GM21515 (cell line): ENCODE measurements around the gene TOPBP1.

ENCODE experiments used
- ATAC-seq: cut with Tn5 transposase; IDR thresholded peaks from one replicate; pipeline ENCODE4 v1.9.1; 2021; ENCODE audit not compliant: unreplicated experiment

TOPBP1 gene

GRCh38 chr3:133608388-133608787 is 53.4 kb downstream of the TOPBP1 start:
- ATAC-seq: no peak

- no peak for ATAC-seq
Observed at GRCh38 chr3:133607816-133608215, 53.9 kb downstream of the TOPBP1 start.

- ATAC-seq: no peak
Observed at GRCh38 chr3:133606902-133607301, 54.8 kb downstream of the TOPBP1 start.

GRCh38 chr3:133606342-133606741 is 55.4 kb downstream of the TOPBP1 start:
- no peak for ATAC-seq

- ATAC-seq: no peak
Observed at GRCh38 chr3:133600572-133601081, 61.1 kb downstream of the TOPBP1 start.

- ATAC-seq: no peak
Observed at GRCh38 chr3:133599280-133599679, 62.5 kb downstream of the TOPBP1 start.

- ATAC-seq: no peak
Observed at GRCh38 chr3:133598405-133598804, 63.3 kb downstream of the TOPBP1 start.

GRCh38 chr3:133595341-133595740 is 66.4 kb downstream of the TOPBP1 start:
- ATAC-seq: no peak

GRCh38 chr3:133593243-133593642 is 68.5 kb downstream of the TOPBP1 start:
- peak; percentile 31 for ATAC-seq

GRCh38 chr3:133592843-133593242 is 68.9 kb downstream of the TOPBP1 start:
- peak; percentile 53 for ATAC-seq

GRCh38 chr3:133591271-133591742 is 70.4 kb downstream of the TOPBP1 start:
- no peak for ATAC-seq

GRCh38 chr3:133589503-133589902 is 72.2 kb downstream of the TOPBP1 start:
- ATAC-seq: no peak

GRCh38 chr3:133588784-133589465 is 72.8 kb downstream of the TOPBP1 start:
- ATAC-seq: no peak

GRCh38 chr3:133588035-133588434 is 73.7 kb downstream of the TOPBP1 start:
- no peak for ATAC-seq

- no peak for ATAC-seq
Observed at GRCh38 chr3:133583396-133583795, 78.3 kb downstream of the TOPBP1 start.

- no peak for ATAC-seq
Observed at GRCh38 chr3:133578548-133579191, 83.1 kb downstream of the TOPBP1 start.

GRCh38 chr3:133576169-133576568 is 85.6 kb downstream of the TOPBP1 start:
- no peak for ATAC-seq

- ATAC-seq: no peak
Observed at GRCh38 chr3:133575086-133575485, 86.7 kb downstream of the TOPBP1 start.

- peak; percentile 30 for ATAC-seq
Observed at GRCh38 chr3:133574260-133574881, 87.4 kb downstream of the TOPBP1 start.

- peak; percentile 19 for ATAC-seq
Observed at GRCh38 chr3:133573629-133574194, 88.0 kb downstream of the TOPBP1 start, which contains the start of gene CDV3. Gene CDV3, plus strand, starts transcription at chr3:133573686. Its CDS starts 359 bp downstream, at chr3:133574045.

- peak; percentile 78 for ATAC-seq
Observed at GRCh38 chr3:133573054-133573628, 88.6 kb downstream of the TOPBP1 start.
